Inflammatory macrophage treated with lipopolysaccharide for 1 hour (primary cell): ENCODE data around the gene MARS1.
"Not testable (repeated sequence)": the region's sequence is repeated elsewhere in the genome, so short reads cannot be mapped to it uniquely, and the experiment has no call there.

ENCODE experiments used
- DNase-seq, 2 donors: peaks; one replicate each; pipeline ENCODE4 v3.0.0-alpha.2; 2020 to 2022

Gene MARS1

GRCh38 chr12:57474430-57474829 lies 13.4 kb upstream of the MARS1 start:
- DNase-seq = no peak

- DNase-seq = no peak
These were observed 13.0 kb upstream of the MARS1 start for GRCh38 chr12:57474862-57475261.

GRCh38 chr12:57475271-57476161 lies 12.4 kb upstream of the MARS1 start:
- DNase-seq = no peak

GRCh38 chr12:57476162-57476992 lies 11.5 kb upstream of the MARS1 start:
- DNase-seq = peak in 1 of 2 donors; percentile 53

- no peak for DNase-seq
These were observed 10.7 kb upstream of the MARS1 start for GRCh38 chr12:57476993-57477709.

- peak; percentile 60 to 63 for DNase-seq
These were observed 9.9 kb upstream of the MARS1 start for GRCh38 chr12:57477710-57478681.

- no peak for DNase-seq
These were observed 8.9 kb upstream of the MARS1 start for GRCh38 chr12:57479043-57479375.

- DNase-seq = no peak
These were observed 8.3 kb upstream of the MARS1 start, which contains the start of gene ARHGAP9 for GRCh38 chr12:57479376-57480115. TSS of gene ARHGAP9 (minus strand) at chr12:57479866. CDS start at chr12:57479406, 460 bp downstream.

- no peak for DNase-seq
These were observed 6.2 kb upstream of the MARS1 start for GRCh38 chr12:57481671-57482070.

- DNase-seq = no peak
These were observed 4.4 kb upstream of the MARS1 start for GRCh38 chr12:57483466-57483865.

- no peak for DNase-seq
These were observed 2.2 kb upstream of the MARS1 start for GRCh38 chr12:57485695-57486094.

- DNase-seq = no peak
These were observed 742 bp upstream of the MARS1 start for GRCh38 chr12:57487055-57487596.

- DNase-seq = no peak
These were observed 711 bp downstream of the MARS1 start for GRCh38 chr12:57488402-57489156.

GRCh38 chr12:57489157-57489641 lies 1.3 kb downstream of the MARS1 start:
- no peak for DNase-seq

- DNase-seq = no peak
These were observed 2.3 kb downstream of the MARS1 start for GRCh38 chr12:57490126-57490525.

- DNase-seq = no peak
These were observed 3.8 kb downstream of the MARS1 start for GRCh38 chr12:57491393-57492280.

GRCh38 chr12:57495051-57495701 lies 7.3 kb downstream of the MARS1 start:
- DNase-seq = not testable (repeated sequence)

- no peak for DNase-seq
These were observed 9.0 kb downstream of the MARS1 start for GRCh38 chr12:57496822-57497221.
